OCI-LY1 (cell line): ENCODE measurements around the gene NLK.

Experiments used
- CTCF ChIP-seq: fragments of 200-600 bp; sonication (generic), shearing (Covaris generic); IDR thresholded peaks from 2 replicates; pipeline ENCODE4 v1.5.1; 2017; ENCODE audit warnings: mild to moderate bottlenecking, antibody characterized with exemption, low read length, moderate library complexity, mixed read lengths
- EZH2 ChIP-seq: fragments of 200-600 bp; sonication (generic), shearing (Covaris generic); IDR thresholded peaks from 2 replicates; pipeline ENCODE4 v1.8.0; 2017; ENCODE audit warnings: borderline replicate concordance, mixed run types, mild to moderate bottlenecking, antibody characterized with exemption, low read length, moderate library complexity, mixed read lengths

DNA sequence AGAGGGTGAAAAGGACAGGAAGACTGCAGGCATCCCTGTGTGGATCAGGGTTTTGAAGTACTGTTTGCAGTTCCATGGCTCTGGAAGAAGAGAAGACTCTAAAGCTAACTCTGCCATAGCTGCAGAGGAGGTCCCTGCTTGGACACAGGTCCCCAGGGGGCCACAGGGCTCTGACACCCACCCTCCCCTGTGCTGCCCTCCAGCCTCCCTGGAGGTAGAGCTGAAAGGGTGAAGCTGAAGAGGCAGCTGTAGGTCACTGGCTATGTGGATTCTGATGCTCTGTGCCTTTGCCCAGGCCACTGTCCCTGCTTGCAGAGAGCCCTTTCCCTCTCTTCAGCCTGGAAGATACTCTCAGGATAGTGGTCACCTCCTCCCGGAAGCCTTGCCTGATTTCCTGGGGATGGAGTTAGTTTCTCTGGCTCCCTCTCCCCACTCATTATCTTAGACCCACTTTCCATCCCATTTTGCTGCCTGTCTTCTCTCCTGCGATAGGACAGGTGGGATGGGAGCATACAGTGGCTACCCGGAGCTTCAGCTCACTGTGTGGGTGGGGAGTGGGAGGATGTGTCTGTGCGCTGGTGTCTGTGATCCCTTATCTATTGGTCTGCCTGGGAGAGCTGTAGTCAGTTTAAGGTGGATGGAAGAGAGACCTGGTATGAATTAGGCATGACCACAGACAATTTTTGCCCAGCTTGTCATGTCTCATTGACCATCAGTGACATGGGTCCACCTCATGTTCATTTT lies 186.7 kb downstream of the NLK start:
- no peak for TF ChIP-seq CTCF
- TF ChIP-seq EZH2: no peak
